NCI-H345 treated with DMSO at 0.1 percent for 48 hours (cell line): ENCODE measurements around the gene SEC11A.
"Not testable (repeated sequence)": the region's sequence is repeated elsewhere in the genome, so short reads cannot be mapped to it uniquely, and the experiment has no call there.

Experiments used
- DNase-seq: peaks from one replicate; lab custom pipeline; 2025; ENCODE audit not compliant: unreplicated experiment; lab: John Stamatoyannopoulos, UW

The SEC11A gene

GRCh38 chr15:84716036-84716732 lies at the start of gene SEC11A:
Gene SEC11A, minus strand, starts transcription at chr15:84716139. Its CDS starts 64 bp downstream, at chr15:84716075.
- peak; percentile 64 for DNase-seq

DNA sequence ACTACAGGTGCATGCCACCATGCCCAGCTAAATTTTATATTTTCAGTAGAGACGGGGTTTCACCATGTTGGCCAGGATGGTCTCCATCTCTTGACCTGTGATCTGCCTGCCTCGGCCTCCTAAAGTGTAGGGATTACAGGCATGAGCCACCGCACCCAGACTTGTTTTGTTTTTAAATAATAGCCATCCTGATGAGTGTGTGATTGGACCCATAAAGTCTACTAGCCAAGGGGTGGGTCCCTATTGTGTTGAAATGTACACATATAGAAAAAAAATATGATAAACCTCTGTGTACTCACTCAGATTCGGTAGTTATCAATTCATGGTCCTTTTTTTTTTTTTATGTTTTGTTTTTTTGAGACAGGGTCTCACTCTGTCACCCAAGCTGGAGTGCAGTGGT lies 49.7 kb upstream of the SEC11A start:
- DNase-seq: no peak

DNA sequence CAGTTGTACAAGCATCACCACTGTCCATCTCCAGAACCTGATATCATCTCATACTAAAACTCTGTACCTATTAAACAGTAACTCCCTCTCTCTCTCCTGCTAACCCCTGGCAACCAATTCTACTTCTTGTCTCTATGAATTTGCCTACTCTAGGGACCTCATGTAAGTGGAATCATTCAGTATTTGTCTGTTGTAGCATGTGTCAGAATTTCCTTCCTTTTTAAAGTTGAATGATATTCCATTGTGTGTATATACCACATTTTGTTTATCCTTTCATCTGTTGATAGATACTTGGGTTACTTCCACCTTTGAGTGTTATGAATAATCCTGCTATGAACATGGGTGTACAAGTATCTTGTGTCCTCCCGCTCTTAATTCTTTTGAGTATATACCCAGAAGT lies 49.0 kb upstream of the SEC11A start:
- no peak for DNase-seq

GRCh38 chr15:84764585-84764984 lies 48.6 kb upstream of the SEC11A start:
- no peak for DNase-seq

GRCh38 chr15:84762840-84763572 lies 47.1 kb upstream of the SEC11A start:
- no peak for DNase-seq

- no peak for DNase-seq
Measured at GRCh38 chr15:84761607-84762131, 45.7 kb upstream of the SEC11A start.

DNA sequence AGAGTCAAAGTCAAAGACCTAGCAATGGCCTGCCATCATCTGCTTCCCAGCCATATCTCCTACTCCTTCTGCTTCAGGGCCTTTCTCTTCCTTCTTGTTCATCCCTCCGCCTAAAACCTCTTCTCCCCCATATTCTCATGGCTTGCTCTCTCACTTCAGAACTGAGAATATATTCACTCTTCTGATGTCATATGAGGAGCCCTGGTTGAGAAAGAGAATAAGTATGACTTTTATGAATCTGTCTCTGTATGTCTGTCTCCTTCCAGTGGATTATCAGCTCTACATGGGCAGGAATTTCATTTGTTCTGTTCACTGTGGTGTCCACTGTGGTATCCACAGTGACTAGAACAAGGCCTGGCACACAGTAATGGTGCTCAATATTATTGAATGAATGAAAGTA lies 44.3 kb upstream of the SEC11A start:
- DNase-seq: no peak

DNA sequence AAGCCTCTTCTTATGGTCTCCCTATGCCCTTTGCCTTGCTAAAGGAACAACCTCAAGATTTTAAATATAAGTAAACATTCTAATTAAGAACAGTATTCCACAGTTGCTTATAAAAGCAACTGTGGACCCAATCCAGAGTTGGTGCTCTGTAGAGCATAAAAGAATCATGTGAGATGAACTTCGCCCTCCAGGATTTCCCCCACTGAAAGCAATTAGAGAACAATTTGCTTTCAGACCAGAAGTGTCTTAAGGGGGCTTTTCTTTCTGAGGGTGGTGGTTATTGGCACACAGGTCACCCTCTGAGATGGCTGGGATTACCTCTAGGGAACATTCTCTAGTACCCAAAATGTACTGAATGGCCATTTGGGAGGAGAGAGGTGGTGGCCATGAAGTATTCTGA lies 43.1 kb upstream of the SEC11A start:
- no peak for DNase-seq

DNA sequence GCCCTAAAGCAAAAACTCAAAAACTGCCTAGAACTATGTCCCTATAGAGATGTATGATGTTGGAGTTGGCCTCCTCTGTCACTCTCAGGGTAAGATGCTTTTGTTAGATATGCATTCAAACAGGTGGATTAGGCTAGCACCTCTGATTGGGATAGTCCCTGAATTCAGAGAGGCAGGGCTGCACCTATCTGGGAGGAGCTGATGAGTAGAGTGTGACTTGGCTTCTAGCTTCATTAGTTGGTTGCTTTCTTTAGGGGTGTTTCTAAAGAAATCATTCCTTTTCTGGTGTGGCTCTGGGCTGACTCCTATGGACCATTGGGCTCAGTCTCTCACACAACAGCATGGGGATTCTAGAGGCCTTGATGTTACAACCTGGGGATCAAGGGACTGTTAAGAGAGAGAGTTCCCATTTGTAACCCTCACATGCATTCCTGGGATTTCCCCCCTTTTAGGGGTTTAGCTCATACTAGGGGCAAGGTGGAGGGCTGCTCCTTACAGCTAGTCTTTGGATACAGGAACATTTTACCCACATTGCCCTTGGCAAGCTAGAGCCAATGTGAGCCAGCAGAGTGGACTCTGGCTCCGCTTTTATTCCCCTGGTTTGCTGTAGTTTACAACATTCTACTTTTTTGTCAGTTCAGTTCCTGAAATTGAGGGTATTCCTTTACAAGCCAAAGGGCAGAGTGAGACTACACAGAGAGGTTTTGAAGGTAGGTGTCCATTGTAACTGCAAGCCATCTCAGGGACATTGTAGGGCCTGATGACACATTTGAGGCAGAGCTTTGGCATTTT lies 40.0 kb upstream of the SEC11A start:
- no peak for DNase-seq

- DNase-seq: not testable (repeated sequence)
Measured at GRCh38 chr15:84754889-84755288, 39.0 kb upstream of the SEC11A start.

DNA sequence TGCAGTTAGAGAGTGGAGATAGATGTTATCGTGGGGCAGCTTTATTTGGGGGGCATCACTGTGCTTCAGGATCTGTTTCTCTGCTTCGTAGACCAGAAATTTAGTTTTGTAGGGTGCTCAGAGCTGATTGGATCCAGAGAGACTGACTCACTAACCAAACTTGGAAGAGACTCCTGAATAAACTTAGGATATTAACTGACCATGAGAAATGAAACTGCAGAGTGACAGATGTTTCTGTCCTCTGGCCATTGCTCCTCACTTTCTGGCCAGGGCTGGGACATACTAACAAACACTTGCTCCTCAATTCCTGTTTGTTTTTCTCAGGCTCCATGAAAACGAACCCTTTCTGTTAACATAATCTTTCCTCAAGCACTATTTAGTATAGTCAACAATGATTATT lies 36.8 kb upstream of the SEC11A start:
- DNase-seq: no peak

DNA sequence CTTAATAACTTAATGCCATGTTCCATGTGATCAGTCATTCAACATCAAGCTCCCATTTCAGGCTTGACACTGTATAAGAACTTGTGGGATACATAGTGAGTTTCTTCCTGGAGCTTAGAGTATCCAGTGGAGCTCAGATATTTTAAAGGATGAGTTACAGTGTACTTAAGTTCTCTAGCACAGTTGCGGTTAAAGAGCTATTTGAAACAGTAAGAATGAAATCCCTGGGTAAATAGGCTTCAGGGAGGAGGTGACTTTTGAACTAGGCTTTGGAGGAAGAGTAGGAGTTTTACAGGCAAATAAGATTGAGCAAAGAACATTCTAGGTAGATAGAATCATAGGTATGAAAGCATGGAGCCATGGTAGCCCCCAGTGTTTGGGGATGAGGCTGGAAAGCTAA lies 36.3 kb upstream of the SEC11A start:
- no peak for DNase-seq

GRCh38 chr15:84751721-84752120 lies 35.8 kb upstream of the SEC11A start:
- DNase-seq: not testable (repeated sequence)

- no peak for DNase-seq
Measured at GRCh38 chr15:84750583-84751092, 34.7 kb upstream of the SEC11A start.

DNA sequence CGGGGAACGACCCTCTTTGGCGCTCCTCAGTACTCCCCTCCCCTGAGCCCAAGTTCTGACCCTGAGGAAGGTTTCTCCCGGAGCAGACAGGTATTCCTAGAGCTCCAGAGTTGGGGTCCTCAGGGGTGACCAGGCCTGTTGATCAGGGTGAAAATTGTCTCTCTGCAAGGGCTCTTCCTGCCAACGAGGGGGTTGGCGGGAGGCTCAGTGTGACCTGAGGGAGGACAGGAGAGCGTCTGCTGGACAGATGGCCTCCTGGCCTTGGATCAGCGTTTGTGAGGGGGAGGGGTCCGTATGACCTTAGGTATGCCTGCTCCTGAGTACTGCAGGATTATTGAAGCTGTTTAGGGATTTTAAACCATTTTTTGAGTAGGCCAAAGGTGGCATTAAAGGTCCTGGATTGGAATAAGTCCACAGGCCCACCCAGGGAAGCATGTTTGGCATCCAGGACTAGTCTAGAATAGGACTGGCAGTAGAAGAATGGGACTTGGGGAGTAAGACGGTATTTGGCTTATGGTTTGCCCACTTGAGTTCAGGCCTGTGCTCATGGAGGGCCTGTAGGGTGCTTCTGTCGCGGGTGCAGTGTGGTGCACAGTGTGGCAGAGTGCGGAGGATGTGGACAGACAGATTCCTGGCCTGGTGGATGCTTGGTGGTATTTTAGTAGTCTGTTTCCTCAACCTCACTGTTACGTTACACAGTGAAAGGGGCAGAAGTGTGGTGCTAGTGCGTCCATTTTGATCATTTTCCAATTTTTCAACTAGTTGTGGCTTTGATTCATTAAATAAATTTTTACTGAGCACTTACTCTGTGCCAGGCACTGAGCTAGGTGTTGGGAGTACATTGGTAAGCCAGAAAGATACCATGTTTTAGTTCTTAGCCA lies 33.4 kb upstream of the SEC11A start:
- no peak for DNase-seq

DNA sequence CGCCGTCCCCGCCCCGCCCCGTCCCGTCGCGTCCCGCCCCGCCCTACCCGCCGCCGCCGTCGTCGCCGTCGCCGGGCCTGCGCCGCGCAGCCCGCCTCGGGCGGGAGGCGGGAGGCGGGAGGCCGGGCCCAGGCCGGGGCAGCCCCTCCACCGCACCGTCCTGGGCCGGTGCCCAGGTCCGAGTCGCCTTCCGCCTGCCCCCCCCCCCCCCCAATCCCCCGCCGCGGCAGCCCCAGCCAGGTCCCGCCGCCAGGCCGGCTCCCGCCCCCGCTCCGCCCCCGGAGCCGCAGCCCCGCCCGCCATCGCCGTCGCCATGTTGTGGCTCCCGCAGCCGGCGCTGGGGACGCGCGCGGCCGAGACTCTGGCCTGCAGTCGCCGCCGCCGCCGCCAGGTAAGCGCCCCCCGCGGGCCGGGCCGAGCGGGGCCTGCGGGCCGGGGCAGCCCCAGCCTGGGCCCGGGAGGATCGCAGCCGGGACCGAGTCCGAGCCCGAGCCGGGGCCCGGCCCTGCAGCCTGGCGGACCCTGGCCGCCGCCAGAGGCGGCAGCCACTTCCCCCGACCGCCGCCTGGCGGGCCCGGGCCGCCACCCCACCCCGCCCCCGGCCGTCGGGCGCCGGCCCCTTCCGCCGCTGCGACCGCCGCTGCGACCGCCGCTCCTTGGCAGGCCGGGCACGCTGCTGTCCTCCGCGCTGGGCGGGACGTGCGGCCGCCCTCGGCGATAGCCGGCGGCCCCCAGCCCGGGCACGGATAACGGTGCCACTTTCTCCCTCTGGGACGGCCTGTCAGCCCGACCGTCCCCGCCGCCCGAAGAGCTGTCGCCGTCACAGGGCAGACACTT lies 32.6 kb upstream of the SEC11A start, which contains the start of gene ZNF592:
Gene ZNF592, plus strand, starts transcription at position 319 of the 837 bp plus-strand sequence. CDS start 34,084 bp downstream, outside the sequence.
- DNase-seq: peak; percentile 9

- DNase-seq: peak; percentile 21
Measured at GRCh38 chr15:84747416-84748273, 31.7 kb upstream of the SEC11A start.

DNA sequence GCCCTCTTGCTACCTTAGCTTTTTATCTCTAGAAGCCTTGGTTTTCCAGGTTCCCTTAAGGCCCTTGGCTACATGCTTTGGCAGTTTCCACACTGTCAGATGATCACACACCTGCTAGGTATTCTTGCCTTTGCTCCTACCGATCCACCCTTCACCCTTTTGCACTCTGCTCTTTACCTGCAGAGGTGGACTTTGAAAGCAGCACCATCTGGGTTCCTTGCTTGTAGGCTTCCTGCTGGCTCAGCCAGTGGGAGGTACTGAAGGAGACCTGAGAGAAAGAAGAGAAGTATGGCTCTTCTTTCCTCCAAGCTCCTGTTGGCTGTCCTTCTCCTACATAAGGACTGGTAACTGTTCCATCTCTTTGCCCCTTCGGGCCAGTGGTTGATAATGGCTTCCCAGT lies 25.2 kb upstream of the SEC11A start:
- no peak for DNase-seq
